ENCODE data around the gene NTN4.
"Not testable (repeated sequence)": the region's sequence is repeated elsewhere in the genome, so short reads cannot be mapped to it uniquely, and the experiment has no call there.

NTN4 gene

DNA sequence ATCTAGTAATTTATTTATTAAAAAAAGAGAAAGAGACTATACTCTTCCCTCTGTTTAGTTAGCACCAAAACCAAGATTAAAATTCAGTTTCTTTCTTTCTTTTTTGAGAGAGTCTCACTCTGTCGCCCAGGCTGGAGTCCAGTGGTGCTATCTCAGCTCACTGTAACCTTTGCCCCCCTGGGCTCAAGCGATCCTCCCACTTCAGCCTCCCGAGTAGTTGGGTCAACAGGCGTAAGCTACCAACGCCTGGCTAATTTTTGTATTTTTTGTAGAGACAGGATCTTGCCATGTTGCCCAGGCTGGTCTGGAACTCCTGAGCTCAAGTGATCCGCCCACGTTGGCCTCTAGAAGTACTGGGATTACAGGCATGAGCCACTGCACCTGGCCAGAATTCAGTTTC is 174.1 kb downstream of the NTN4 start:
- not testable (repeated sequence) for DNase-seq

DNA sequence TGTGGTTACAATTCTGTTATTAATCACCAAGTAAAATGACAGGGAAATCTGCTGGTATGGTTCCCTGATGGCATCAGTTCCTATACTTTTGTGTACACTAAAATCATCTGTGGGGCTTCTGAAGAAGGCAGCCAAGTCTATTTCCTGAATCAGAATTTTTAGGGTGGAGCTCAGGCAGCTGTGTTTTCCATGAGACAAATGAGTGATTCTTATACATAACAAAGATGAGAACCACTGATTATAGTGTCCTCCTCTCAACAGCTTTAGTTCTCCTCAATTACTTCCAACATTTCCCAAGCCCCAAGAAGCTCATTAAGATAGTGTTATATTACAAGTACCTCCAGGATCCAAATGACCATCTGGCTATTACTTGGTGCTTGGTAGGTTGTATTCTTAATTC is 174.8 kb downstream of the NTN4 start:
- DNase-seq = no peak

DNA sequence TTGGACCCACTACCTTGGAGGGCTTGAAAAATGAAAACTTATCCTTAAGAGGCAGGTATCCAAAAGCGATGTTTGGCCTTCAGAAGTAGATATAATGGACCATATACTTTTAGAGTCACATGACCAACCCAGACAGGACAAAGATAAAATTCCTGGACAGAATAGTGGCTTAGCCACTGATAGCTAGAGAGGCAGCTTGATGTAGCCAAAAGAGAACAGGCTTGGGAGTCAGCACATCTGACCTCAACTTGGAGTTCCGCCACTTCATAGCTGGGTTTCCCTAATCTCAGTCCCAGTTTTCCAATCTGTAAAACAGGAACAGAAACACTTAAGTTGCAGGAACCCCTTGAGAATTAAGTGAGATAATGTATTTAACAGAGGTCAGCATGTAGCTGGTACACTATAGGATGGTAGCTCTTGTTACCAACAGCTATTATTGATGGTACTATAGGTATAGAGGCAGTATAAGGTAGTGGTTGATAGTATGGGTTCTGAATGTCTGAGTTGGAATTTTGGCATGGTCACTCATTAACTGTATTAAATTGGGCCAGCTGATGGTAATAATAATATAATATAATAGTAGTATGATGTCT is 176.1 kb downstream of the NTN4 start:
- DNase-seq = no peak

DNA sequence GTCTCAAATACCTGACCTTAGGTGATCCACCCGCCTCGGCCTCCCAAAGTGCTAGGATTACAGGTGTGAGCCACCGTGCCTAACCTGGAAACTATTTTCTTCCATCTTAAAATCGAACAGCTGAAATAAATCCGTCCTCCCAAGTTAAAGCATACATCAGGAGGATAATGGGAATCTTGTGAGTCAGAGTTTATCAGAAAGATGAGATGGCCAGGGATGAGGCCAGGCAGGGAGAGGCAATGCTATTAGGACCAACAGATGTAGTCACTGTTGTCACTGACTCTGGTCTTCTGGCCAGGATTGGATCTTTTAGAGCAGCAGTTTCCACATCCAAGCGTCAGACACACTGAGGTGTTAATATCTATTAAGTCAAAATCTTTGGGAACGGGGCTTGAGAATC is 177.5 kb downstream of the NTN4 start:
- DNase-seq = no peak

DNA sequence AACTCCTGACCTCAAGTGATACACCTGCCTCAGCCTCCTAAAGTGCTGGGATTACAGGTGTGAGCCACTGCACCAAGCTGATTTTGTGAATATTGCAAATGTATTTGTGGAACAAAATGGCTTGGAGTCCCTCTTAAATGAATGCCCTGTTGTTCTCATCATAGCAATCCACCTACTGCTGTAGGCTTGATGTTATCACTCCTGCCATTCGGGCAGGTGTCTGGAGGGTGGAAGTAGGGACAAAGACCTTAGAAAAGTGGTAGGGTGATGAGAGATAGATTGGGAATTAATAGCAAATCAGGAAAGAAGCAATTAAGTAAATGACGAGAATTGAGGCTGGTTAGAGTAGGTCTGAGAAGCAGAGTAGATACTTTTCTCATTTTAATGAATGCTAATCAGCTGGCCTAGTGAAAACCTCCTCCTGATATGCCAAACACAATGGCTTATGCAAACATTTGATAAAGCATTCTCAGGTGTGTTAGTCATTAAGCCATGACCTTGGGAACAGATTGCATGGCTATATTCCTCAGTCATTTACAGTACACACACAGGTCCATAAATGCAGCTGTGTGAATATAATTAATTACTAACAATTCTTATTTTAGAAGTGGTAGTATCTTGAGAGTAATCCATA is 178.8 kb downstream of the NTN4 start:
- DNase-seq = no peak

DNA sequence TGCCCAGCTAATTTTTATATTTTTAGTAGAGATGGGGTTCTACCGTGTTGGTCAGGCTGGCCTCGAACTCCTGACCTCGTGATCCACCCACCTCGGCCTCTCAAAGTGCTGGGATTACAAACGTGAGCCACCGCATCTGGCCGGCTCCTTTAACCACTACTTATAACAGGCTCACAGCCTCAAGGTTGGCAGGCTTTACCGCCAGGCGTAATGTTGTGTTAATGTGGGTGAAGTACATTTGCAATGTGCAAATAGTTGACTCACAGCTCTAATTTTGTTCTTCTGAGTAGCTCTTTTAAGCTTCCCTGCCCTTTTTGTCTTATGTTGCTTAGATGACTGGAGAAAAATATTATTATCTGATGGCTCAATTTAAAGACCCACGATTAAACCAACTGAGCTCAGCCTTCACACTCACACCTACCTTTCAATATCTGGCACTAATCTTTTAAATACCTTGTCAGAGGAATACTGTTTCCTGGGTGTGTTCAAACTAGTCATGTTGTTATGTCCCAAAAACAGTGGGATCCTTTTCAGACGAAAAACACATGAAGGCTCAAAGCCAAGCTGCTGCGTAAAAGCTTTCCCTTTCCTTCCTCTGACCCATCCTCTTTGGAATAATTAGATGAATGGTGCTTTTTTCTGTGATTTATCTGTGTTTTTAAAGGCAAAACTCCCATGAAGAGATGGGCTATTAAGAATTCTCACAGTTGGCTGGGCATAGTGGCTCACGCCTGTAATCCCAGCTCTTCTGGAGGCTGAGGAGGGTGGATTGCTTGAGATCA is 182.1 kb downstream of the NTN4 start:
- DNase-seq = no peak

Measured in stimulated activated naive CD4-positive, alpha-beta T cell treated with Interleukin-2 at 50 U/mL for 16 hours (primary cell).